OCI-LY3 (cell line): ENCODE results near the gene GRID2.

Experiments
- CTCF ChIP-seq: fragments of 200-600, 300-600 bp; sonication (generic); IDR thresholded peaks from 2 replicates; pipeline ENCODE4 v1.5.1; 2014; ENCODE audit warnings: antibody characterized with exemption, low read length, low read depth
- EZH2phosphoT487 ChIP-seq: fragments of 200-600 bp; shearing (Covaris generic); IDR thresholded peaks from 2 replicates; pipeline ENCODE4 v1.6.1; 2018; ENCODE audit warnings: antibody characterized with exemption, mixed run types, low read depth

DNA sequence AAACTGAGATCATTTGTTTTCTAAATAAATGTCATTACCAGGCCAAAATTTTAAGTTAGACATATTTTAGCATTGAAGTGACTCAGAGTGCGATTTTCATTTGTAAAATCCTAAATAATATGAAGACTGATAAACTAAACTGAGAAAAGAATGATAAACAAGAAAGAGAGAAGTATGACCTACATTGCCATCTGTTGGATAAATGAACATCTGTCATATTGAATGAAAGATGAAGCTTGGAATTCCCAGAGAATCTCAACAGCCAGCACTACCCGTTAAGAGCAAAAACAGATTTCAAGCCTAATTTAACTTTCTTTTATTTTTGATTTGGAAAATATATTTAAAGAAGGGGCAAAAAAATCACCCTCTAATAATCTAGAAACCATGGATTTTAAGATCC lies 933.8 kb downstream of the GRID2 start:
- no peak for TF ChIP-seq CTCF
- no peak for TF ChIP-seq EZH2phosphoT487
